OCI-LY7 (cell line): ENCODE measurements around the gene ARL4D. TPM values are rescaled to one million over a fixed set of nuclear protein-coding genes. Genes with fewer than 3 reads are reported as not detected.
"Not testable (repeated sequence)": the region's sequence is repeated elsewhere in the genome, so short reads cannot be mapped to it uniquely, and the experiment has no call there.

Source experiments
- BruUV-seq: library from RNA; stranded (reverse); fragments of 400-500 nt; replicated peaks from 2 replicates; lab custom pipeline; 2021; lab: Mats Ljungman, UMichigan
- CTCF ChIA-PET: fragments of 300-600 bp; sonication (Branson Sonifier 250); formaldehyde crosslinking; loops from one replicate; lab custom pipeline; 2022; ENCODE audit warnings: antibody characterized with exemption; ENCODE audit not compliant: unreplicated experiment; lab: Charles Lee
- POLR2A ChIA-PET: fragments of 300-600 bp; sonication (Branson Sonifier 250); formaldehyde crosslinking; loops from one replicate; lab custom pipeline; 2022; ENCODE audit warnings: antibody characterized with exemption; lab: Charles Lee
- DNase-seq: peaks from one replicate; pipeline ENCODE4 v3.0.0-alpha.2; 2015; ENCODE audit warnings: low spot score
- H2AFZ ChIP-seq: fragments of 200-600 bp; sonication (generic), shearing (Covaris generic); 2 replicates; pipeline ENCODE4 v1.6.1; 2014; ENCODE audit warnings: mild to moderate bottlenecking, antibody characterized with exemption, low read length, moderate library complexity
- H3K27ac ChIP-seq: fragments of 200-600 bp; sonication (generic); 2 replicates; pipeline ENCODE4 v1.5.1; 2014; ENCODE audit warnings: mixed run types, low read depth, mild to moderate bottlenecking, moderate library complexity, low read length, inconsistent platforms; ENCODE audit not compliant: poor library complexity, severe bottlenecking
- H3K36me3 ChIP-seq: fragments of 200-600 bp; sonication (generic); 2 replicates; pipeline ENCODE4 v1.6.1; 2014; ENCODE audit warnings: mild to moderate bottlenecking, antibody characterized with exemption, low read length, moderate library complexity, mixed read lengths; ENCODE audit not compliant: insufficient read depth
- H3K4me1 ChIP-seq: fragments of 200-600 bp; sonication (generic); 2 replicates; pipeline ENCODE4 v1.5.1; 2014; ENCODE audit warnings: mild to moderate bottlenecking, low read length; ENCODE audit not compliant: insufficient read depth, poor library complexity, severe bottlenecking
- H3K4me2 ChIP-seq: fragments of 200-600 bp; sonication (generic); 2 replicates; pipeline ENCODE4 v1.6.1; 2014; ENCODE audit warnings: mild to moderate bottlenecking, low read length
- H3K4me3 ChIP-seq: fragments of 200-600 bp; sonication (generic); 2 replicates; pipeline ENCODE4 v1.5.1; 2014; ENCODE audit warnings: mild to moderate bottlenecking, low read depth, low read length; ENCODE audit not compliant: poor library complexity, severe bottlenecking
- H3K79me2 ChIP-seq: fragments of 200-600 bp; sonication (generic); 2 replicates; pipeline ENCODE4 v1.6.1; 2016; ENCODE audit warnings: low read depth, mild to moderate bottlenecking, low read length, moderate library complexity, mixed read lengths; ENCODE audit not compliant: insufficient read depth
- H3K9me2 ChIP-seq: fragments of 200-600 bp; sonication (generic); 2 replicates; pipeline ENCODE4 v1.6.1; 2016; ENCODE audit warnings: mild to moderate bottlenecking, low read length, mixed read lengths; ENCODE audit not compliant: insufficient read depth
- H3K9me3 ChIP-seq: fragments of 200-600 bp; sonication (generic); 2 replicates; pipeline ENCODE4 v1.6.1; 2014; ENCODE audit warnings: mild to moderate bottlenecking, mixed run types, low read length, mixed read lengths
- H4K20me1 ChIP-seq: fragments of 200-600 bp; sonication (generic); 2 replicates; pipeline ENCODE4 v1.6.1; 2014; ENCODE audit warnings: mild to moderate bottlenecking, antibody characterized with exemption, low read length, moderate library complexity, mixed read lengths; ENCODE audit not compliant: insufficient read depth
- CTCF ChIP-seq: fragments of 200-600 bp; sonication (generic); conservative IDR thresholded peaks from 2 replicates; pipeline ENCODE4 v1.5.1; 2014; ENCODE audit warnings: mild to moderate bottlenecking, antibody characterized with exemption, low read length, moderate library complexity, mixed read lengths
- EZH2phosphoT487 ChIP-seq: fragments of 200-600 bp; sonication (generic); IDR thresholded peaks from 2 replicates; pipeline ENCODE4 v1.6.1; 2018; ENCODE audit warnings: low read depth, borderline replicate concordance, mild to moderate bottlenecking, mixed run types, antibody characterized with exemption, low read length, moderate library complexity, mixed read lengths
- intact Hi-C: fragments of 100-400 bp; cut with micrococcal nuclease; formaldehyde crosslinking; loops from one replicate; pipeline ENCODE4 v1.10.0; 2022; ENCODE audit not compliant: unreplicated experiment
- total RNA-seq, 2 experiments: library from RNA; depleted of rRNA in 1 of 2; stranded (reverse); fragments of >200 nt in 1 of 2; shearing (Covaris generic) in 1 of 2; gene quantifications; 2 replicates each; pipeline ENCODE4 v1.2.3, GENCODE V29; 2014 to 2022

The ARL4D gene
- total RNA-seq, 2 experiments from 2014 or later, result 0.72 to 1.4 TPM

DNA sequence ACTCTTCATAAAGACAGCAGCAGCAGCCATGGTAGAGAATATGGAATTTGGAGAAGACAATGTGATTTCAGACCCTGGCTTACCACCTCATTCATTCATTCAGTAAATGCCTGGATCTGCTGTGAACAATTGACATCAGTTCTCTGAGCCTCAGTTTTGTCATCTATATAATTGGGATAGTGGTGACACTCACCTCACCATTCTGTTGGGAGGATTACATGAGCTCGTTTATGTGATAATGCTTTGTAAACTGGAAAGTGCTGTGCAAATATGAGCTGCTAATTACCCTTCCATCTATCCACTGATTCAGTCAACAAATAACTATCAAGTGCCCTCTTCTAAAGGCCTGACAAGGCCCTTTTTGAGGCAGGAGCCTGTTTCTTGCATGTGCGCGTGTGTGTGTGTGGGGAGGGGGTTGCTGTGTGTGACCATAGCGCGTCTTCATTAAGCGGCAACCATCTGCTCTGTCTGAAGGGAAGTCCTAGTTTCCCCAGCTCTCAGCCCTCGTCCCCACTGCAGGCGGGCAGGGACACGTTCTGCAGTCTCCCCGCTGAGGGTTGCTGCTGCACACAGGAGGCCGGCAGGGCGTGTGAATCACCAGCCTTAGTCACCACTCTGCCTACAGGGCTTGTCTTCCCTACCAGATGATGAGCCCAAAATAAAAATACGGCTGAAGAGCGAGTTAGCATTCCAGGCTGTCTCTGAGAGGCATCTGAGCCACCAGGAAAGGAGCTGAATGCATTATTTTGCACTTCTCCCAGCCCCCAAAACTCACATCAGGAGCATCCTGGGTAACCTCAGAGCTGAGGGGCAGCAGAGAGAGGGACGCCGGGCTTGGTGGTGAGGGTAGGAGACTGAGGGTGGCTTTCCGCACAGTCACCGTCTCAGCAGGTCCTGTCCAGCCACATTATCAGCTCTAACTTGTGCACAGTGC, 19.9 kb downstream of the ARL4D start:
- H2AFZ ChIP-seq, result no peak overlapping the region
- BruUV-seq, result no TSS peak
- POLR2A ChIA-PET, result no interaction called here

DNA sequence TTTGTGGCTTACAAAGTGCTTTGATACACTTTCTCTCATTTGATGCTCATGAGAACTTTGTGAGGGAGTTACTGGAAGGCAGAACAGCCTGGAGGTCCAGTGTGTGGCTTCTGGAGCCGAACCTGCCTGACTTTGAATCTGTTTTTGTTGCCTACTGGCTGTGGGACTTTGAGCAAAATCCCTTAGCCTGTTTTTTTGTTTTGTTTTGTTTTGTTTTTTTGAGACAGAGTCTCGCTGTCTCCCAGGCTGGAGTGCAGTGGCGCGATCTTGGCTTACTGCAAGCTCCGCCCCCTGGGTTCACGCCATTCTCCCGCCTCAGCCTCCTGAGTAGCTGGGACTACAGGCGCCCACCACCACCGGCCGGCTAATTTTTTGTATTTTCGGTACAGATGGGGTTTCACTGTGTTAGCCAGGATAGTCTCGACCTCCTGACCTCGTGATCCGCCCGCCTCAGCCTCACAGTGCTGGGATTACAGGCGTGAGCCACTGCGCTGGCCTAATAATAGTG, 20.6 kb downstream of the ARL4D start:
- H4K20me1 ChIP-seq, H3K27ac ChIP-seq, H3K9me2 ChIP-seq, H3K36me3 ChIP-seq, H3K9me3 ChIP-seq, intact Hi-C loops, POLR2A ChIA-PET, DNase-seq, H3K4me2 ChIP-seq, H3K4me3 ChIP-seq, BruUV-seq, H2AFZ ChIP-seq, CTCF ChIA-PET, H3K79me2 ChIP-seq, H3K4me1 ChIP-seq: not testable (repeated sequence)

More for the DNA sequence above, 19.9 kb downstream of the ARL4D start:
- H3K4me1 ChIP-seq, result no peaks in the 10 kb centered on the region
- H3K27ac ChIP-seq, result no peak overlapping the region
- DNase-seq, result no peak
- no peaks in the 10 kb centered on the region for H3K9me3 ChIP-seq
- no peaks in the 10 kb centered on the region for H3K36me3 ChIP-seq
- no peak overlapping the region for H3K4me2 ChIP-seq
- no peaks in the 10 kb centered on the region for H3K9me2 ChIP-seq
- no peak overlapping the region for H3K4me3 ChIP-seq
- CTCF ChIA-PET, result no interaction called here
- H3K79me2 ChIP-seq, result no peaks in the 10 kb centered on the region
- TF ChIP-seq CTCF (no peak), EZH2phosphoT487 (no peak)
- H4K20me1 ChIP-seq, result no peaks in the 10 kb centered on the region
- intact Hi-C loops, result no loop called here

DNA sequence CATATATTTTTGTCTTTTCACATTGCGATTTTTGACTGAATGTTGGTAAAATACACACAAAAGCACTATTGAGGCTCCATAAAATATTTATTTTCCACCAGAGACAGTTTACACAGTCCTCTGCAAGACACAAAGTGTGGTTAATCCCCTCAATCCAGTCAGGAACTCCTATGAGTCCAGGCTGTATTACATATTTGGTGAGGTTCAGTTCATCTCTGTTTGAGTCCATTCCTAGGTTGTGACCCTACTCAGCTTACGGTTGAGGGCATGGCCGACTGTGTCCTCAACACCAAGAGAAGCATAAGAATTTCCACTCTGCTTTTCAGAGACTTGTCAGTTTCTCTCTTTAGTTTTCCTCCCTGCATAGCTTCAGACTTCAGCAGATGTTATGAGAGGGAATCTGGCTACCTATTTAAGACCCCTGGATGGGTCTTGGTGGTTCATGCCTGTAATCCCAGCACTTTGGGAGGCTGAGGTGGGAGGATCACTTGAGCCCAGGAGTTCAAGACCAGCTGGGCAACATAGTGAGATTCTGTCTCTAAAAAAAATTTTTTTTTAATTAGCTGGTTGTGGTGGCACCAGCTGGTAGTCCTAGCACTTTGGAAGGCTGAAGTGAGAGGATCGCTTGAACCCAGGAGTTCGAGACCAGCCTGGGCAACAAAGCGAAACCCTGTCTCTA, 25.1 kb downstream of the ARL4D start:
- intact Hi-C loops, result no loop called here
- no peak for DNase-seq
- Histone ChIP-seq H3K79me2 (no peaks in the 10 kb centered on the region), H3K9me2 (no peaks in the 10 kb centered on the region), H3K36me3 (no peaks in the 10 kb centered on the region), H4K20me1 (no peaks in the 10 kb centered on the region), H3K4me1 (no peaks in the 10 kb centered on the region), H2AFZ (no peak overlapping the region), H3K9me3 (no peaks in the 10 kb centered on the region), H3K4me2 (no peak overlapping the region), H3K27ac (no peak overlapping the region), H3K4me3 (no peak overlapping the region)
- ChIA-PET CTCF (interaction anchor here (0.5 kb wide), 1 partner anchor 30 kb away, joined by 3 read pairs; no protein-coding TSS in a partner anchor), POLR2A (no interaction called here)
- BruUV-seq, result no TSS peak
- TF ChIP-seq CTCF (no peak), EZH2phosphoT487 (no peak)
